Upper lobe of left lung (tissue), 6 donors: Measurements from ENCODE around the gene SLC27A5. TPM values are rescaled to one million over a fixed set of nuclear protein-coding genes. Genes with fewer than 3 reads are reported as not detected.
"Not testable (repeated sequence)": the region's sequence is repeated elsewhere in the genome, so short reads cannot be mapped to it uniquely, and the experiment has no call there.

Source experiments
- ATAC-seq, 2 donors: fragments of 200-7000 bp; cut with Tn5 transposase; one replicate each; pipeline ENCODE4 v1.9.1; 2022; ENCODE audit warnings: mild to moderate bottlenecking in 2 of 2, moderate library complexity in 2 of 2; ENCODE audit not compliant: low FRiP score in 2 of 2
- DNase-seq, 2 donors: peaks; one replicate each; pipeline ENCODE4 v3.0.0-alpha.2; 2019 to 2020
- H3K27ac ChIP-seq, 4 donors: fragments of 200-600 bp; sonication (generic); one replicate each; pipeline ENCODE4 v1.5.1; 2016 to 2019
- H3K27me3 ChIP-seq, 4 donors: fragments of 200-600 bp; sonication (generic); one replicate each; pipeline ENCODE4 v1.5.1; 2017 to 2019
- H3K36me3 ChIP-seq, 4 donors: fragments of 200-600 bp; sonication (generic); one replicate each; pipeline ENCODE4 v1.5.1; 2016 to 2019
- H3K4me1 ChIP-seq, 4 donors: fragments of 200-600 bp; sonication (generic); one replicate each; pipeline ENCODE4 v1.5.1; 2018 to 2019
- H3K4me3 ChIP-seq, 4 donors: fragments of 200-600 bp; sonication (generic); one replicate each; pipeline ENCODE4 v1.5.1; 2017 to 2019; ENCODE audit warnings: mild to moderate bottlenecking in 2 of 4, moderate library complexity in 1 of 4
- H3K9me3 ChIP-seq, 4 donors: fragments of 200-600 bp; sonication (generic); one replicate each; pipeline ENCODE4 v1.5.1; 2018 to 2019
- CTCF ChIP-seq, 6 experiments: fragments of 450-650 bp in 4 of 6; fragments of 200-600 bp in 2 of 6; sonication (generic) in 2 of 6; IDR thresholded peaks; one replicate each; pipeline ENCODE4 v1.5.1; 2016 to 2019; ENCODE audit warnings: antibody characterized with exemption in 6 of 6
- EP300 ChIP-seq, 4 donors: sonication (generic); formaldehyde crosslinking; IDR thresholded peaks; one replicate each; pipeline ENCODE4 v1.5.1; 2017; ENCODE audit warnings: antibody characterized with exemption in 4 of 4, control low read depth in 2 of 4
- POLR2A ChIP-seq, 4 donors: fragments of 450-650 bp; IDR thresholded peaks; one replicate each; pipeline ENCODE4 v1.5.1; 2016 to 2017; ENCODE audit warnings: antibody characterized with exemption in 4 of 4, mild to moderate bottlenecking in 2 of 4
- POLR2AphosphoS5 ChIP-seq, 2 donors: sonication (generic); formaldehyde crosslinking; IDR thresholded peaks; one replicate each; pipeline ENCODE4 v1.5.1; 2017; ENCODE audit warnings: antibody characterized with exemption in 2 of 2
- WGBS, 2 donors: methylation state at CpG; one replicate each; pipeline ENCODE4 v1.1.5; 2017 to 2018; 5-methylcytosine and 5-hydroxymethylcytosine counted together
- total RNA-seq, 6 donors: library from RNA; depleted of rRNA in 4 of 6; stranded (reverse); fragments of >200 nt in 4 of 6; gene quantifications; one replicate each; pipeline versions ENCODE4 v1.1.0 to v1.2.1, GENCODE V29; 2016 to 2021
- donor health status: DM: no; HTN: no; CAD: no; lungs with moderate emphysema.
- donor health status: DM: no; HTN: yes; CAD: no; lungs with severe emphysema.

SLC27A5 gene
- total RNA-seq, 6 donors from 2014 or later: 1.6 to 12.2 (median 6.9) TPM

- H3K27ac ChIP-seq: no peak overlapping the region
- WGBS, 2 donors: 84% methylated on average over 5 of the region's 5 CpGs
- TF ChIP-seq POLR2AphosphoS5 (IDR thresholded peaks at IDR 0.05): no peak
- no peak for TF ChIP-seq CTCF (IDR thresholded peaks at IDR 0.05)
- no peak for TF ChIP-seq POLR2A (IDR thresholded peaks at IDR 0.05)
- TF ChIP-seq EP300 (IDR thresholded peaks at IDR 0.05): no peak
- no peak overlapping the region for H3K4me3 ChIP-seq
- H3K27me3 ChIP-seq: no peaks in the 10 kb centered on the region
- H3K9me3 ChIP-seq: no peaks in the 10 kb centered on the region
- no peaks in the 10 kb centered on the region for H3K36me3 ChIP-seq
- no peaks in the 10 kb centered on the region for H3K4me1 ChIP-seq
- DNase-seq (no peak), ATAC-seq (no peak)
Observed at GRCh38 chr19:58491393-58491792, 20.4 kb downstream of the SLC27A5 start.

- WGBS, 2 donors: 84 to 89% methylated on average over 5 of the region's 5 CpGs
- not testable (repeated sequence) for ATAC-seq, H3K27ac ChIP-seq
Observed at GRCh38 chr19:58484349-58484748, 27.4 kb downstream of the SLC27A5 start.

GRCh38 chr19:58483776-58484175 lies 28.0 kb downstream of the SLC27A5 start:
- Histone ChIP-seq H3K9me3 (no peaks in the 10 kb centered on the region), H3K4me1 (no peaks in the 10 kb centered on the region), H3K36me3 (peaks cover 0 to 28% (median 22%) of the 10 kb centered on the region in 4 donors), H3K4me3 (no peak overlapping the region), H3K27me3 (no peaks in the 10 kb centered on the region), H3K27ac (no peak overlapping the region)
- ATAC-seq (no peak), DNase-seq (no peak)
- TF ChIP-seq CTCF (IDR thresholded peaks at IDR 0.05) (no peak), POLR2AphosphoS5 (IDR thresholded peaks at IDR 0.05) (no peak), EP300 (IDR thresholded peaks at IDR 0.05) (no peak), POLR2A (IDR thresholded peaks at IDR 0.05) (no peak)
- 90 to 92% methylated on average over 2 of the region's 2 CpGs for WGBS, 2 donors

More at GRCh38 chr19:58484349-58484748, 27.4 kb downstream of the SLC27A5 start:
- not testable (repeated sequence) for DNase-seq, H3K4me1 ChIP-seq, H3K27me3 ChIP-seq, H3K4me3 ChIP-seq, H3K9me3 ChIP-seq
- peaks cover 0 to 22% (median 20%) of the 10 kb centered on the region in 4 donors for H3K36me3 ChIP-seq

GRCh38 chr19:58482372-58482771 lies 29.4 kb downstream of the SLC27A5 start:
- Histone ChIP-seq H3K27ac (no peak overlapping the region), H3K9me3 (no peaks in the 10 kb centered on the region), H3K4me1 (peaks cover 0 to under 1% (median under 1%) of the 10 kb centered on the region in 4 donors), H3K27me3 (no peaks in the 10 kb centered on the region), H3K36me3 (peaks cover 0 to 33% (median 24%) of the 10 kb centered on the region in 4 donors), H3K4me3 (no peak overlapping the region)
- 81 to 88% methylated on average over 4 to 7 of the region's 7 CpGs for WGBS, 2 donors
- DNase-seq: no peak
- TF ChIP-seq POLR2AphosphoS5 (IDR thresholded peaks at IDR 0.05): no peak
- no peak for TF ChIP-seq EP300 (IDR thresholded peaks at IDR 0.05)
- no peak for TF ChIP-seq CTCF (IDR thresholded peaks at IDR 0.05)
- no peak for TF ChIP-seq POLR2A (IDR thresholded peaks at IDR 0.05)
- no peak for ATAC-seq

- Histone ChIP-seq H3K36me3 (peaks cover 0 to 33% (median 24%) of the 10 kb centered on the region in 4 donors), H3K27ac (no peak overlapping the region), H3K4me1 (peaks cover 7 to 13% (median 10%) of the 10 kb centered on the region in 4 donors), H3K4me3 (no peak overlapping the region), H3K27me3 (no peaks in the 10 kb centered on the region), H3K9me3 (no peaks in the 10 kb centered on the region)
- WGBS, 2 donors: 75% methylated on average over 2 of the region's 2 CpGs
- ATAC-seq: no peak
- DNase-seq: no peak
- TF ChIP-seq POLR2A (IDR thresholded peaks at IDR 0.05) (no peak), POLR2AphosphoS5 (IDR thresholded peaks at IDR 0.05) (no peak), EP300 (IDR thresholded peaks at IDR 0.05) (no peak), CTCF (IDR thresholded peaks at IDR 0.05) (no peak)
Observed at GRCh38 chr19:58480831-58481230, 31.0 kb downstream of the SLC27A5 start.
